AG09309 (cell line): ENCODE results near the gene TXNL4A.
A peak's percentile ranks its signal among the peaks of the same experiment; 100 is the strongest.

ENCODE experiments used
- DNase-seq: peaks from one replicate; pipeline ENCODE4 v3.0.0-alpha.2; 2010; ENCODE audit warnings: low read depth
- H3K4me3 ChIP-seq: 2 replicates; pipeline ENCODE4 v1.5.1; 2011; ENCODE audit warnings: mild to moderate bottlenecking, low read depth, low read length, moderate library complexity; ENCODE audit not compliant: control insufficient read depth
- TF ChIP-seq, protein P1 (sequence below): IDR thresholded peaks from 2 replicates; pipeline ENCODE4 v1.5.1; 2011; ENCODE audit warnings: mild to moderate bottlenecking, low read depth, low read length, inconsistent platforms; ENCODE audit not compliant: insufficient read depth, control insufficient read depth; ENCODE audit errors: missing control alignments

TXNL4A gene, protein sequence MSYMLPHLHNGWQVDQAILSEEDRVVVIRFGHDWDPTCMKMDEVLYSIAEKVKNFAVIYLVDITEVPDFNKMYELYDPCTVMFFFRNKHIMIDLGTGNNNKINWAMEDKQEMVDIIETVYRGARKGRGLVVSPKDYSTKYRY

DNA sequence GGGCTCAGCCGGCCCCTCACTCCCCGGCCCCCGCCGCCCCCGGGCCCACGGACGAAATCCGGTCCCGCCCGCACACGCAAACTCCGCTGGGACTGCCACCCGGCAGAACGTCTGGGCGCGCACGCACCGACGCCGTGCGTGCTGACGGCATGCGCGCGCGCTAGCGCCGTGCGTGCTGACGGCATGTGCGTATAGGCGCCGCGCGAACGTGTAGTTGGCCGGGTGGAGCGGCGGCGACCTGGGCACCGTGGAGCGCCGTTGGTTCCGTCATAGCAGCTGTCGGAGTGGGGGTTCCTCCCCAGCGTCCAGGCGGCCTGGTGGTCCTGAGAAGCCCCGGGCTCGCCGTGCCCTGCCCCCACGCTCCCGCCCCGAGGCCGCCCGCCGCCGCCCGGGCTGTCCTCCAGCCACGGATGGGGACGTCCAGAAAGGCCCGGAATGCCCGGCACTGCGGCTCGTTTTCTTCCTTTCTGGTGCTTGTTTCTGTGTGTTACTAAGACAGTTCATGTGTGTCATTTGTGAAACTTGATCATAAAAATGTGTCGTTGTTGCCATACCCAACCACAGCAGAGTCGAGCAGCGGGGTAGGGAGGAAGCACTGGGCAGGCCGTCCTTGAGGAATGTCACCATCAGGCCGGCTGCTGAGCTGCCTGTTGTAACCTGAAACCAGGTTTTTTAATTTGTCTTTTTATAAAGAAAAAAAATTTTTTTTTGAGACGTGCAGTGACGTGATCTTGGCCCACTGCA lies at the start of gene TXNL4A:
Gene TXNL4A, minus strand, starts transcription at position 113 of the 744 bp plus-strand sequence. CDS start 171 bp downstream, outside the sequence.
- peak; percentile 54 for DNase-seq
- H3K4me3 ChIP-seq: peak within 1 kb of the TSS; percentile 91
- TF ChIP-seq, protein P1, sequence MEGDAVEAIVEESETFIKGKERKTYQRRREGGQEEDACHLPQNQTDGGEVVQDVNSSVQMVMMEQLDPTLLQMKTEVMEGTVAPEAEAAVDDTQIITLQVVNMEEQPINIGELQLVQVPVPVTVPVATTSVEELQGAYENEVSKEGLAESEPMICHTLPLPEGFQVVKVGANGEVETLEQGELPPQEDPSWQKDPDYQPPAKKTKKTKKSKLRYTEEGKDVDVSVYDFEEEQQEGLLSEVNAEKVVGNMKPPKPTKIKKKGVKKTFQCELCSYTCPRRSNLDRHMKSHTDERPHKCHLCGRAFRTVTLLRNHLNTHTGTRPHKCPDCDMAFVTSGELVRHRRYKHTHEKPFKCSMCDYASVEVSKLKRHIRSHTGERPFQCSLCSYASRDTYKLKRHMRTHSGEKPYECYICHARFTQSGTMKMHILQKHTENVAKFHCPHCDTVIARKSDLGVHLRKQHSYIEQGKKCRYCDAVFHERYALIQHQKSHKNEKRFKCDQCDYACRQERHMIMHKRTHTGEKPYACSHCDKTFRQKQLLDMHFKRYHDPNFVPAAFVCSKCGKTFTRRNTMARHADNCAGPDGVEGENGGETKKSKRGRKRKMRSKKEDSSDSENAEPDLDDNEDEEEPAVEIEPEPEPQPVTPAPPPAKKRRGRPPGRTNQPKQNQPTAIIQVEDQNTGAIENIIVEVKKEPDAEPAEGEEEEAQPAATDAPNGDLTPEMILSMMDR: no peak

DNA sequence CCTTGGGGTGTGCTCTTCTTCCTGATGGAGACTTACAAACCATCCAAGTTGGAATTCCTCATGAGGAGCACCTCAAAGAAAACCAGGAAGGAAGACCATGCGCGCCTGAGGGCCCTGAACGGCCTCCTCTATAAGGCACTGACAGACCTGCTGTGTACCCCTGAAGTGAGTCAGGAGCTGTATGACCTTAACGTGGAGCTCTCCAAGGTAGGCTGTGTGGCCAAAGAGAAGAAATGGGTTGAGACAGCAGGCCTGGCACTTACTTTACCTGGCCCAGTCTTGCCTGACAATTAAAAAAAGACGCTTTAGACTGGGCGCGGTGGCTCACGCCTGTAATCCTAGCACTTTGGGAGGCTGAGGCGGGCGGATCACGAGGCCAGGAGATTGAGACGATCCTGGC lies 48.9 kb upstream of the TXNL4A start:
- TF ChIP-seq, protein P1: no peak
- DNase-seq: no peak
- H3K4me3 ChIP-seq: no peak overlapping the region

DNA sequence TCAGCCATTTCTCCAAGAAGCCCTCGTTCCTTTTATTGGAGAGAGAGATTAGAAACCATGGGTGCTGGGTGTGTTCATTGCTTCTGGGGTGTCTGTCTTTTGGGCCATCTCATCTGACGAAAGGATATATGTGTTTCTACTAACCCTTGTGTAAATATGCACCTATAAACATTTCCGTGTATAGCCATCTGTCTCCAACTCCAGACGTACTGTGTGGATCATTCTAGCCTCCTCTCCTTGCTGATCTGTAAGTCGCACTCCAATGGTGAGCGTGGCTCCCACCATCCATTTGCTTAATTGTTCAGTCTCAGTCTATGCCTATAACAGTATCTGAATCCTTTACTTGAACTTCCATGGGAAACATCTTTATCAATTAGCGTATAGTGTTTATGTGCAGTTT lies 47.6 kb upstream of the TXNL4A start:
- no peak overlapping the region for H3K4me3 ChIP-seq

DNA sequence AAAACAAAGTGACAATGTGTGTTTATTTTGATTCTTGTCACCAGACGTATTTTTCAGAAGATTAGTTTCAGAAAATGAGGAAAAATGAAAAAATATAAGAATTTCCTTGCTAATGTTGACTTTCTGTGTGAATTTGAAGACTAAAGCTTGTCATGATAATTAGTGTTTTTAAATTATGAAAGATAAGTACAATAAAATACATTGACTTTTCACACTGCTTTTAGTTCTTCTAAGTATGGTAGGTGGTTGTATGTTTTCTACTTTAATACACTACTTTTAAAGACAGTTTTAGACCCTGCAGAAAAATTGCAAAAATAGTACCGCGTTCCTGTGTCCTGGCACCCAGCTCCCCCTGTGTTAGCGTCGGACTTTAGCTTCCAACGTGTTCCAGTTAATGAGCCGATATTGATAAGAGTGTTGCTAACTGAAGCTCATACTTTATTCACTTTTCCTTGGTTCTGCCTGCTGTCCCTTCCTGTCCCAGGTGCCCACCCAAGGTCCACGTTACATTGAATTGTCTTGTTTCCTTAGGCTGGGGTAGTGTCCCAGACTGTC lies 46.6 kb upstream of the TXNL4A start:
- TF ChIP-seq, protein P1: no peak
- DNase-seq: no peak

More for the DNA sequence above, 47.6 kb upstream of the TXNL4A start:
- DNase-seq: no peak
- TF ChIP-seq, protein P1: no peak

DNA sequence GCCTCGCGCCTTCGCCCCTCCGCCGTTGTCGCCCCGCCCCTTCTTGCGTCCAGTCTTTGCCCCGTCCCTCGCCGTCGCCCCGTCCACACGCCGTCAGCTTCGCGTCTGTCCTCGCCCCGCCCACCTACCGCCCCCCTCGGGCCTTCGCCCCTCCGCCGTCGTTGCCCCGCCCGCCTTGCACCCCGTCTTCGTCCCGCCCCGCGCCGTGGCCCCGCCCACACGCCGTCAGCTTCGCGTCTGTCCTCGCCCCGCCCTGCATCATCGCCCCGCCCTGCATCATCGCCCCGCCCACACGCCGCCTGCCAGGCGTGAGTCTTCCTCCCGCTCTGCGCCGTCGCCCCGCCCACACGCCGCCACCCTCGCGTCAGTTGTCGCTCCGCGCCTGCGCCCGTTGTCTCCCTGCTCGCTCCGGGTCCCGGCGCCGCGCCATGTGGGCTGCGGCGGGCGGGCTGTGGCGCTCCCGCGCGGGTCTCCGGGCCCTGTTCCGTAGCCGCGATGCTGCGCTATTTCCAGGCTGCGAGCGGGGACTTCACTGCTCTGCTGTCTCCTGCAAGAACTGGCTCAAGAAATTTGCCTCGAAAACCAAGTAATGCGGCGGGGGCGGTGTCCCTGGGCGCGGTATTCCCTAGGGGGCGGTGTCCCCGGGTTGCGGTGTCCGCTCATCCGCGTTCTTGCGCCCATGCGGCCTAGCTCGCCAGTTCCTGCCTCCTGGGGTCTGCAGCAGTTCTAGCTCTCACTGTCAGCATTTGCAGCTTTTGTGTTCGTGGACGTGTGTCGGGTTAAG lies 45.9 kb upstream of the TXNL4A start, which contains the start of gene RBFA:
Gene RBFA, plus strand, starts transcription at position 367 of the 784 bp plus-strand sequence. Its CDS starts 62 bp downstream, at position 429.
- TF ChIP-seq, protein P1: peak; percentile 39
- DNase-seq: peak; percentile 90
- H3K4me3 ChIP-seq: peak within 1 kb of the TSS; percentile 79

More for the DNA sequence above, 46.6 kb upstream of the TXNL4A start:
- H3K4me3 ChIP-seq: peak overlapping the region; percentile 79

DNA sequence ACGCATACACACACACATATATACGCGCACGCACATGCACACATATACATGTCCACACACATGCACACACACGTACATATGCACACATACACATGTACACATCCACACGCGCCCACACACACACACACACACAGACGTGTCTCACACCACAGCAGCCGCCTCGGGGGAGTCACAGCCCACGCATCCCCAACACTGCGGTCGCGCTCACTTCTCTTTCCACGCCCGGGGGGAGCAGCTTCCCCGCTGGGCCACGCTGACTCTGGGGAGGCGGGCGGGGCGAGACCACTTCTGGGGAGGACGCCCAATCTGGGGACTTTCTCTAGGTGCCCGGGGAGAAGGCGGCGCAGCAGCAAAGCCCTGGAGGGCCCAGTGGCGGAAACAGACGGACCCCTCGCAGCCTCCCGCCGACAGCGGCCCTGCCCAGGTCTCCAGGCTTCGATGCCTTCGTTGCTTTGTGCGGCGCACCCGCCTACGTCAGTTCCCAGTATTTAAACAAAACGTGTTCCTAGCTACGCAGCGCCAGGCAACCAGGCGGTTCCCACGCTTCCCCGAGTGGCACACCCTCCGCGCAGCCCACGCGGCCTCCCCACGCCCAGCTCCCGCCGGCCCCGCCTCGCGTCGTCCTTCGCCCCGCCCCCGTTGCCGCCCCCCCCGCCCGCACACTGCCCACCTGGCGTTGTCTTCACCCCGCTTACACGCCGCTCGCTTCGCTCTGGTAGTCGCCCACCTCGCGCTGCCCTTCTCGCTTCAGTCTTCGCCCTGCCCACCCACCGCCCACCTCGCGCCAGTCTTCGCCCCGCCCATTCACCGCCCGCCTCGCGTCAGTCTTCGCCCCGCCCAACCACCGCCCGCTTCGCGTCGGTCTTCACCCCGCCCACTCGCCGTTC lies 45.1 kb upstream of the TXNL4A start:
- TF ChIP-seq, protein P1: no peak
- DNase-seq: no peak
- peak overlapping the region; percentile 79 for H3K4me3 ChIP-seq
